SU-DHL-6 (cell line): ENCODE data around the gene MYO7A.
A peak's percentile ranks its signal among the peaks of the same experiment; 100 is the strongest.

Experiments
- H2AFZ ChIP-seq: fragments of 200-600 bp; sonication (generic); 2 replicates; pipeline ENCODE4 v1.6.1; 2014; ENCODE audit warnings: low read depth, mild to moderate bottlenecking, moderate library complexity, mixed read lengths, antibody characterized with exemption, low read length; ENCODE audit not compliant: severe bottlenecking
- H3F3A ChIP-seq: fragments of 200-600 bp; shearing (Covaris generic); 2 replicates; pipeline ENCODE4 v1.6.0; 2016; ENCODE audit warnings: antibody characterized with exemption, mild to moderate bottlenecking; ENCODE audit not compliant: insufficient read depth
- H3K27ac ChIP-seq: fragments of 200-600 bp; sonication (generic); 2 replicates; pipeline ENCODE4 v1.5.1; 2016; ENCODE audit warnings: low read depth, mild to moderate bottlenecking, low read length, moderate library complexity, mixed read lengths
- H3K27me3 ChIP-seq: fragments of 200-600 bp; sonication (generic), shearing (Covaris generic); 2 replicates; pipeline ENCODE4 v1.6.0; 2014; ENCODE audit warnings: mild to moderate bottlenecking, low read length
- H3K36me3 ChIP-seq: fragments of 200-600 bp; sonication (generic); 2 replicates; pipeline ENCODE4 v1.6.1; 2014; ENCODE audit warnings: mild to moderate bottlenecking, low read length, mixed read lengths
- H3K4me2 ChIP-seq: fragments of 300-600, 200-600 bp; shearing (Covaris generic), sonication (generic); 2 replicates; pipeline ENCODE4 v1.6.0; 2014; ENCODE audit warnings: low read length, low read depth, mild to moderate bottlenecking; ENCODE audit not compliant: poor library complexity, severe bottlenecking
- H3K4me3 ChIP-seq: fragments of 200-600 bp; sonication (generic); 2 replicates; pipeline ENCODE4 v1.5.1; 2014; ENCODE audit warnings: antibody characterized with exemption, low read length, mild to moderate bottlenecking, mixed read lengths; ENCODE audit not compliant: insufficient read depth, poor library complexity, severe bottlenecking
- H3K79me2 ChIP-seq: fragments of 200-600 bp; sonication (generic); 2 replicates; pipeline ENCODE4 v1.6.1; 2014; ENCODE audit warnings: mild to moderate bottlenecking, low read length, moderate library complexity; ENCODE audit not compliant: insufficient read depth
- H3K9ac ChIP-seq: fragments of 200-600 bp; sonication (generic); 2 replicates; pipeline ENCODE4 v1.7.0; 2014; ENCODE audit warnings: mild to moderate bottlenecking, low read length
- H3K9me2 ChIP-seq: fragments of 200-600 bp; sonication (generic); replicated peaks from 2 replicates; pipeline ENCODE4 v1.6.1; 2014; ENCODE audit warnings: low read length; ENCODE audit not compliant: insufficient read depth
- H3K9me3 ChIP-seq: fragments of 200-600 bp; sonication (generic); 2 replicates; pipeline ENCODE4 v1.6.1; 2014; ENCODE audit warnings: low read length, mixed read lengths; ENCODE audit not compliant: insufficient read depth
- H4K20me1 ChIP-seq: fragments of 200-600 bp; sonication (generic); 2 replicates; pipeline ENCODE4 v1.6.1; 2014; ENCODE audit warnings: low read depth, mild to moderate bottlenecking, antibody characterized with exemption, low read length, moderate library complexity, mixed read lengths
- CTCF ChIP-seq: fragments of 200-600 bp; sonication (generic); IDR thresholded peaks from one replicate; pipeline ENCODE4 v1.5.1; 2017; ENCODE audit warnings: antibody characterized with exemption, mild to moderate bottlenecking, low read length, moderate library complexity; ENCODE audit not compliant: insufficient read depth, poor library complexity, severe bottlenecking
- EZH2phosphoT487 ChIP-seq: fragments of 200-600 bp; sonication (generic), shearing (Covaris generic); conservative IDR thresholded peaks from 2 replicates; pipeline ENCODE4 v1.6.1; 2018; ENCODE audit warnings: mild to moderate bottlenecking, antibody characterized with exemption, low read length, moderate library complexity, mixed read lengths

The MYO7A gene

GRCh38 chr11:77127235-77127911 is 673 bp upstream of the MYO7A start:
- Histone ChIP-seq H3K27me3 (no peaks in the 10 kb centered on the region), H4K20me1 (no peaks in the 10 kb centered on the region), H3K79me2 (no peaks in the 10 kb centered on the region), H3K4me3 (no peak overlapping the region), H3K9ac (no peak overlapping the region; the same call in 1 of the 2 replicates), H3K9me2 (no peaks in the 10 kb centered on the region), H3K9me3 (no peaks in the 10 kb centered on the region), H3F3A (no peaks in the 10 kb centered on the region), H2AFZ (peak overlapping the region; percentile 49), H3K4me2 (peak overlapping the region; percentile 44), H3K36me3 (no peaks in the 10 kb centered on the region), H3K27ac (no peak overlapping the region)
- TF ChIP-seq CTCF (peak; percentile 97), EZH2phosphoT487 (no peak)

- Histone ChIP-seq H2AFZ (no peak overlapping the region), H3K4me3 (no peak overlapping the region), H3K36me3 (no peaks in the 10 kb centered on the region), H3K9me3 (no peaks in the 10 kb centered on the region), H3K9ac (no peak overlapping the region), H3K27ac (no peak overlapping the region), H4K20me1 (no peaks in the 10 kb centered on the region), H3K79me2 (no peaks in the 10 kb centered on the region), H3K9me2 (no peaks in the 10 kb centered on the region), H3F3A (no peaks in the 10 kb centered on the region), H3K27me3 (no peaks in the 10 kb centered on the region), H3K4me2 (no peak overlapping the region)
- TF ChIP-seq CTCF (no peak), EZH2phosphoT487 (no peak)
These were observed 1.2 kb downstream of the MYO7A start for GRCh38 chr11:77129069-77129841.

GRCh38 chr11:77129842-77130756 is 2.1 kb downstream of the MYO7A start:
- Histone ChIP-seq H3F3A (no peaks in the 10 kb centered on the region), H3K4me3 (no peak overlapping the region), H3K27me3 (no peaks in the 10 kb centered on the region), H3K36me3 (no peaks in the 10 kb centered on the region), H3K4me2 (no peak overlapping the region), H3K27ac (no peak overlapping the region), H2AFZ (no peak overlapping the region), H3K9me2 (no peaks in the 10 kb centered on the region), H3K79me2 (no peaks in the 10 kb centered on the region), H3K9ac (no peak overlapping the region), H4K20me1 (no peaks in the 10 kb centered on the region), H3K9me3 (no peaks in the 10 kb centered on the region)
- TF ChIP-seq EZH2phosphoT487 = no peak
- no peak for TF ChIP-seq CTCF
